Lower lobe of right lung (tissue), 2 donors: Measurements from ENCODE around the gene ZG16B. TPM values are rescaled to one million over a fixed set of nuclear protein-coding genes. Genes with fewer than 3 reads are reported as not detected.

Experiments used
- ATAC-seq, 2 donors: fragments of 200-7000 bp; cut with Tn5 transposase; one replicate each; pipeline ENCODE4 v1.9.1; 2020 to 2022; ENCODE audit warnings: mild to moderate bottlenecking in 2 of 2, moderate library complexity in 2 of 2
- DNase-seq: peaks from one replicate; pipeline ENCODE4 v3.0.0-alpha.2; 2020
- H3K27ac ChIP-seq: fragments of 200-600 bp; one replicate; pipeline ENCODE4 v1.8.0; 2022
- H3K27me3 ChIP-seq: fragments of 200-600 bp; one replicate; pipeline ENCODE4 v1.8.0; 2022; ENCODE audit warnings: low read depth
- H3K36me3 ChIP-seq: fragments of 200-600 bp; one replicate; pipeline ENCODE4 v1.8.0; 2022; ENCODE audit warnings: mild to moderate bottlenecking
- H3K4me1 ChIP-seq: fragments of 200-600 bp; one replicate; pipeline ENCODE4 v1.8.0; 2022
- H3K4me3 ChIP-seq: fragments of 200-600 bp; one replicate; pipeline ENCODE4 v1.8.0; 2022; ENCODE audit warnings: mild to moderate bottlenecking
- H3K9me3 ChIP-seq: fragments of 200-600 bp; one replicate; pipeline ENCODE4 v1.8.0; 2022
- intact Hi-C: fragments of 100-400 bp; cut with DNase I; formaldehyde crosslinking; loops from one replicate; pipeline ENCODE4 v1.11.0; 2022
- total RNA-seq: library from RNA; stranded (reverse); fragmentation: NEBNext Ultra II Directional; extraction: Animal tissue kit (Norgen Biotek cat#: 25700); gene quantifications from one replicate; pipeline ENCODE4 v1.2.1, GENCODE V29; 2021
- TF ChIP-seq, protein P1 (sequence below): fragments of 200-600 bp; IDR thresholded peaks from one replicate; pipeline ENCODE4 v1.8.0; 2022; ENCODE audit warnings: antibody characterized with exemption, mild to moderate bottlenecking
- donor health status: DM: no; HTN: yes; CAD: no; lungs with severe emphysema.

The ZG16B gene
- total RNA-seq, 1 donor from 2014 or later = 4.5 TPM

GRCh38 chr16:2822496-2822895 lies 7.6 kb upstream of the ZG16B start:
- intact Hi-C loops = no loop called here
- Histone ChIP-seq H3K9me3 (no peaks in the 10 kb centered on the region), H3K27ac (no peak overlapping the region), H3K36me3 (no peaks in the 10 kb centered on the region), H3K4me1 (no peaks in the 10 kb centered on the region), H3K27me3 (peaks cover 16% of the 10 kb centered on the region), H3K4me3 (no peak overlapping the region)
- DNase-seq = no peak
- no peak for ATAC-seq
- TF ChIP-seq, protein P1, sequence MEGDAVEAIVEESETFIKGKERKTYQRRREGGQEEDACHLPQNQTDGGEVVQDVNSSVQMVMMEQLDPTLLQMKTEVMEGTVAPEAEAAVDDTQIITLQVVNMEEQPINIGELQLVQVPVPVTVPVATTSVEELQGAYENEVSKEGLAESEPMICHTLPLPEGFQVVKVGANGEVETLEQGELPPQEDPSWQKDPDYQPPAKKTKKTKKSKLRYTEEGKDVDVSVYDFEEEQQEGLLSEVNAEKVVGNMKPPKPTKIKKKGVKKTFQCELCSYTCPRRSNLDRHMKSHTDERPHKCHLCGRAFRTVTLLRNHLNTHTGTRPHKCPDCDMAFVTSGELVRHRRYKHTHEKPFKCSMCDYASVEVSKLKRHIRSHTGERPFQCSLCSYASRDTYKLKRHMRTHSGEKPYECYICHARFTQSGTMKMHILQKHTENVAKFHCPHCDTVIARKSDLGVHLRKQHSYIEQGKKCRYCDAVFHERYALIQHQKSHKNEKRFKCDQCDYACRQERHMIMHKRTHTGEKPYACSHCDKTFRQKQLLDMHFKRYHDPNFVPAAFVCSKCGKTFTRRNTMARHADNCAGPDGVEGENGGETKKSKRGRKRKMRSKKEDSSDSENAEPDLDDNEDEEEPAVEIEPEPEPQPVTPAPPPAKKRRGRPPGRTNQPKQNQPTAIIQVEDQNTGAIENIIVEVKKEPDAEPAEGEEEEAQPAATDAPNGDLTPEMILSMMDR = no peak

DNA sequence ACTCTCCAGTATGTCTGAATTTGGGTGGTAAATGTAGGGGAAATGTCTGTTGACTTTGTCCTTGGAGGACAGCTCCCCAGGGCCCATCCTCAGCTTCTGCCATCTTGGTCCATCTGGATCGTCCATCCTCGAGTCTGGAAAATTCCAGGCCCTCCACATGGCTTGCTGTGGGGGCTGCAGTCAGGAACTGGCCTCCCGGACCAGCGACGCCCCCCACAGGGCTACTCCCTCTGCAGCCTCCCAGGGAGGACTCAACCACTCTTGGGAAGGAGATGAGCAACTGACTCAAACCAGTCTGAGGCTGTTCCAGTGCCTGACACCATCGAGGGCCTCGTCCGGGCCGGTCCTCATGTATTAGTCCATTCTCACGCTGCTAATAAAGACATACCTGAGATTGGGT lies 5.5 kb upstream of the ZG16B start:
- no peaks in the 10 kb centered on the region for H3K9me3 ChIP-seq
- H3K27ac ChIP-seq = no peak overlapping the region
- H3K27me3 ChIP-seq = peaks cover 12% of the 10 kb centered on the region
- intact Hi-C loops = no loop called here
- ATAC-seq = no peak
- H3K36me3 ChIP-seq = no peaks in the 10 kb centered on the region
- TF ChIP-seq, protein P1 = no peak
- peaks cover 3% of the 10 kb centered on the region for H3K4me1 ChIP-seq
- H3K4me3 ChIP-seq = no peak overlapping the region
- DNase-seq = peak; percentile 25

DNA sequence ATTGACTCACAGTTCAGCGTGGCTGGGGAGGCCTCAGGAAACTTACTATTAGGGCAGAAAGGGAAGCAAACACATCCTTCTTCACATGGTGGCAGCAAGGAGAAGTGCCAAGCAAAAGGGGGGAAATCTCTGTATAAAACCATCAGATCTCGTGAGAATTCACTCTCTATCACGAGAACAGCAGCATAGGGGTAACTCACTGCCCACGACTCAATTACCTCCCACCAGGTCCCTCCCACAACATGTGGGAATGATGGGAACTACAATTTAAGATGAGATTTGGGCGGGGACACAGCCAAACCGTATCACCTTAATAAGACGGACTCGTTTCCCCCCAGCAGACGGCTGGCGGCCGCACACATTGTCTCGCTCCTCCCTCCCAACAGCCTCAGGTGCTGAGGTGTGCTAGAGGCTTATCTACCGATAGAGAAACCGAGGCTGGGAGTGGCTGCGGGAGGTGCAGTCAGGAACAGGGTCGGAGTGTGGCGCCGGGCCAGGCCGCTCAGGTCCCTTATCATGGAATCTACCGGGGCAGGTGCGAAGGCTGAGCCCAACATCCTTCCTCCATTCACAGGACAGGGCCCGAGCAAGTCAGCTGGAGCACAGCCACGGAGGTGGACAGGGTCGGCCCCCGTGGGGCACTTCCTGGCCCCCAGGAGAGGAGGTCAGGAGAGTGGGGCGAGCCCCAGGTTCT lies 4.9 kb upstream of the ZG16B start:
- ATAC-seq = no peak
- peaks cover 8% of the 10 kb centered on the region for H3K4me1 ChIP-seq
- H3K36me3 ChIP-seq = no peaks in the 10 kb centered on the region
- H3K27me3 ChIP-seq = peaks cover 15% of the 10 kb centered on the region
- H3K9me3 ChIP-seq = no peaks in the 10 kb centered on the region
- intact Hi-C loops = no loop called here
- TF ChIP-seq, protein P1 = no peak
- no peak overlapping the region for H3K27ac ChIP-seq
- DNase-seq = peak; percentile 37
- no peak overlapping the region for H3K4me3 ChIP-seq

- H3K4me1 ChIP-seq = peaks cover 9% of the 10 kb centered on the region
- no peaks in the 10 kb centered on the region for H3K36me3 ChIP-seq
- intact Hi-C loops = no loop called here
- H3K27me3 ChIP-seq = peaks cover 15% of the 10 kb centered on the region
- H3K9me3 ChIP-seq = no peaks in the 10 kb centered on the region
- TF ChIP-seq, protein P1 = no peak
- no peak overlapping the region for H3K4me3 ChIP-seq
- ATAC-seq = no peak
- peak; percentile 34 for DNase-seq
- H3K27ac ChIP-seq = no peak overlapping the region
Measured at GRCh38 chr16:2825906-2826305, 4.2 kb upstream of the ZG16B start.

DNA sequence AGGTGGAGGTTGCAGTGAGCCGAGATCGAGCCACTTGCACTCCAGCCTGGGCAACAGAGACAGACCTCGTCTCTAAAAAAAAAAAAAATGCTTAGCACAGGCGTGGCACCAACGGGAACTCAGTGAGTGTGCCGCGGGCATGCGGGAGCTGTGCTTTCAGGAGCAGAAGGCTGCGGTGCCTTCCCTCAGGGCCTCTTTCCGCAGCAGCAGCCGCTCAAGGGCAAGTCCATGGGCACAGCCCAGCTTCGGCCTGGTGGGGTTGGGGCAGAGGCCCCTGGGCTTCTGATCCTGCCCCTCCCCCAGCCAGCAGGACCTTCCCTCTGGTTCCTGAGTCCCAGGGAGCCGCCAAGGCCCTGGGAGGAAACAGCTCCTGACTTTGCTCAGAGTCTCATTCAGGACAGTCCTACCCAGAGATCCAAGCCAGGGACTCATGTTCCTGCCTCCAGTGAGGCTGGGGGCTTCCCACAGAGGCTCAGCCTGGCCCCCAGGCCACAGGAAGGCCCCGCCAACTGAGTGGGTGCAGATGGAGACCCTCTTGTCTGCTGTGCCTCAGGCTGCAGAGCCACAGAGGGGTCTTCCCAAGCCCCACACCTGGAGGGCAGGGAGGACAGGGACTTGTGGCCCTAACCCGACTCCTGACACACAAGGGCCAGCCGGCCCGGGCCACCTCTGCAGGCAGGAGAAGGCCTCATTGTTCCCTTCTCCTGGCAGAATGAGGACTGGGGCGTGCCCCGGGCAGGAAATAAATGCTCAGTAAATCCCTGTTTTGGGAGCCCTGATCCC lies 3.3 kb upstream of the ZG16B start:
- Histone ChIP-seq H3K36me3 (no peaks in the 10 kb centered on the region), H3K4me1 (peaks cover 9% of the 10 kb centered on the region), H3K27ac (no peak overlapping the region), H3K4me3 (no peak overlapping the region), H3K27me3 (peaks cover 15% of the 10 kb centered on the region), H3K9me3 (no peaks in the 10 kb centered on the region)
- DNase-seq (peak; percentile 30), ATAC-seq (no peak)
- TF ChIP-seq, protein P1 = no peak
- intact Hi-C loops = no loop called here
